NCI-H82 treated with DMSO at 0.1 percent for 48 hours (cell line): ENCODE measurements around the gene TBX15.
"Not testable (repeated sequence)": the region's sequence is repeated elsewhere in the genome, so short reads cannot be mapped to it uniquely, and the experiment has no call there.

ENCODE experiments used
- DNase-seq: peaks from one replicate; lab custom pipeline; 2025; ENCODE audit not compliant: unreplicated experiment; lab: John Stamatoyannopoulos, UW

Gene TBX15

GRCh38 chr1:118928739-118929554, 59.2 kb downstream of the TBX15 start:
- no peak for DNase-seq

GRCh38 chr1:118927427-118928187, 60.5 kb downstream of the TBX15 start:
- DNase-seq, result peak; percentile 61

- DNase-seq, result no peak
Measured at GRCh38 chr1:118926261-118926660, 61.9 kb downstream of the TBX15 start.

- DNase-seq, result no peak
Measured at GRCh38 chr1:118925651-118926050, 62.5 kb downstream of the TBX15 start.

GRCh38 chr1:118923319-118923718, 64.8 kb downstream of the TBX15 start:
- DNase-seq, result no peak

- DNase-seq, result no peak
Measured at GRCh38 chr1:118921994-118922393, 66.1 kb downstream of the TBX15 start.

GRCh38 chr1:118920124-118920717, 67.9 kb downstream of the TBX15 start:
- DNase-seq, result no peak

GRCh38 chr1:118918940-118919259, 69.2 kb downstream of the TBX15 start:
- no peak for DNase-seq

- DNase-seq, result no peak
Measured at GRCh38 chr1:118918230-118918939, 69.8 kb downstream of the TBX15 start.

- not testable (repeated sequence) for DNase-seq
Measured at GRCh38 chr1:118916346-118916745, 71.8 kb downstream of the TBX15 start.

- no peak for DNase-seq
Measured at GRCh38 chr1:118914379-118915161, 73.6 kb downstream of the TBX15 start.

- DNase-seq, result no peak
Measured at GRCh38 chr1:118913818-118914217, 74.3 kb downstream of the TBX15 start.

- DNase-seq, result no peak
Measured at GRCh38 chr1:118912574-118912973, 75.6 kb downstream of the TBX15 start.

GRCh38 chr1:118911571-118911970, 76.6 kb downstream of the TBX15 start:
- DNase-seq, result no peak

- DNase-seq, result no peak
Measured at GRCh38 chr1:118907466-118907865, 80.7 kb downstream of the TBX15 start.

- no peak for DNase-seq
Measured at GRCh38 chr1:118905671-118906070, 82.5 kb downstream of the TBX15 start.

GRCh38 chr1:118905196-118905595, 82.9 kb downstream of the TBX15 start:
- no peak for DNase-seq

- DNase-seq, result no peak
Measured at GRCh38 chr1:118902711-118903191, 85.4 kb downstream of the TBX15 start.

GRCh38 chr1:118902299-118902698, 85.8 kb downstream of the TBX15 start:
- DNase-seq, result no peak

- no peak for DNase-seq
Measured at GRCh38 chr1:118900643-118901440, 87.3 kb downstream of the TBX15 start.
